Stimulated activated CD4-positive, alpha-beta T cell treated with anti-CD3 and anti-CD28 coated beads, Interleukin-2, amount 100 ng/mL, for 48 hours (primary cell): ENCODE measurements around the gene FBXO34.
A peak's percentile ranks its signal among the peaks of the same experiment; 100 is the strongest.

Experiments used
- DNase-seq, 2 donors: peaks; one replicate each; pipeline ENCODE4 v3.0.0-alpha.2; 2020

FBXO34 gene

DNA sequence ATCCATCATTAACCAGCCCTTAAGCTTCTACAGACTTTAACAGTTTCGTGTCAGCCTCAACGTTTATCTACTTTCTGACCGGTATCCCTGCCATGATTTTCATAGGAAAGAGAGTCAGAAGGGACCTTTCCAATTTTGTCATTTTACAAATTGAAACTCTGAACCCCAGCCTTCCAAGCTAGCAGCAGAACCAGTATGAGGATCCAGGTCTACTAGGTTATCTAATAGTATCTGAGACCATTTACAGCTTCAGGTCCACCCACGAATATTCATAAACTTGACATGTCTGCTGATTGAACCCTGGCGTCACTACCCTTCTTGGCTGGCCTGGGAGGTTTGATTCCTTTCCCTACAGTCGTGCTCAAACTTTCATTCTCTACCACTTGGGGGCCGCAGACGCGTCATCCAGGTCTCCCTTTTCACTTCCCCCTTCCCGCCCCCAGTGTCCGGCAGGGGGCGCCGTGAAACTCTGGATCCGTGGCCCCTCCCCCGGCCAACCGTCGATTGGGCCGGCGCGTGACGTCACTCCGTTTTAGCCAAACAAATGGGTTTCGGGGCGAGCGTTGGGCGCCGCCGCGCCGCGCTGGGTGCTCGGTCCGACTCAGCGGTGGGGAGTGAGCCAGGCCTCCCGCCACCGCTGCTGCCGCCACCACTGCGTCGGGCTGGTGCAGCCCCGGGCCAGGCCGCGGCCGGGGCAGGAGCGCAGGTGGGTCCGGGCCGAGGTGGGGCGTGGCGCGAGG, at the start of gene FBXO34:
Gene FBXO34 (plus strand): TSS at position 590 of the 740 bp plus-strand sequence. CDS start 78,970 bp downstream, outside the sequence.
- peak; percentile 100 for DNase-seq

DNA sequence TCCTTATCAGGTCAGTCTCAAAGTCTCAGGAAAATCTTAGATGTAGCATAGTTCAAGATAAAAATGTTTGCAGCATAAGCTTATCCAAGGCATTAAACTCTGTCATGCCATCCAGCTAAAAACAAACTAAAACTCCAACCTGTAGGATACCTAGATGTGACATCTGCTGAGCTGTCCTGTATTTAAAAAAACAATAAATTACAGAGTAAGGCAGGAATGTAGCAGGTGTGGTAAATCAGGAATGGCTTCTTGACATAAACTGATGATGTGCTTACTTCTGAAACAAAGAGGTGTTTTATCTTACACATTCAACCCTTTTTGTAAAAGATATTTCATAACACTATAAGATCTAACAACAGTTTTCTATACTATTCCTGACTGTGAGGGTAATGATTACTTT, 49.3 kb upstream of the FBXO34 start:
- no peak for DNase-seq

- no peak for DNase-seq
Measured at GRCh38 chr14:55223364-55223763, 47.9 kb upstream of the FBXO34 start.

- no peak for DNase-seq
Measured at GRCh38 chr14:55228261-55228660, 43.0 kb upstream of the FBXO34 start.

DNA sequence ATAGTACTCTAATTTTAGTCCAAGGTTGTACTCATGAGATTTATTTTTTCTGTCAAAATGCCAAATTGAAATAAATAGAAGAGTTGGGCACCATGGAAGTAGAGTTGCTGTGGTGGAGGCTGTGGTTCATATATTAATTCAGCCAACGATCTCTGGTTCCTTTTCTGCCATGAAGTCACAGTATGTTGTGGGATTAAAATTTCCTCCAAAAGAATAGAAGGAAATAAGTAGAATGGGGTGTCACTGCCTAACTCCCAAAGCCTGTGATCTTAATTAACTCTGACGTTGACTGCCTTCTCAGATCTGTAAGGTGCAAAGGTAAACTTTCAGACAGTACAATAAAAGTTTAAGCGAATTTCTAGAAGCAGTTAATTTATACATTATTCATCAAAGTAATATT, 37.6 kb upstream of the FBXO34 start:
- DNase-seq, result no peak

DNA sequence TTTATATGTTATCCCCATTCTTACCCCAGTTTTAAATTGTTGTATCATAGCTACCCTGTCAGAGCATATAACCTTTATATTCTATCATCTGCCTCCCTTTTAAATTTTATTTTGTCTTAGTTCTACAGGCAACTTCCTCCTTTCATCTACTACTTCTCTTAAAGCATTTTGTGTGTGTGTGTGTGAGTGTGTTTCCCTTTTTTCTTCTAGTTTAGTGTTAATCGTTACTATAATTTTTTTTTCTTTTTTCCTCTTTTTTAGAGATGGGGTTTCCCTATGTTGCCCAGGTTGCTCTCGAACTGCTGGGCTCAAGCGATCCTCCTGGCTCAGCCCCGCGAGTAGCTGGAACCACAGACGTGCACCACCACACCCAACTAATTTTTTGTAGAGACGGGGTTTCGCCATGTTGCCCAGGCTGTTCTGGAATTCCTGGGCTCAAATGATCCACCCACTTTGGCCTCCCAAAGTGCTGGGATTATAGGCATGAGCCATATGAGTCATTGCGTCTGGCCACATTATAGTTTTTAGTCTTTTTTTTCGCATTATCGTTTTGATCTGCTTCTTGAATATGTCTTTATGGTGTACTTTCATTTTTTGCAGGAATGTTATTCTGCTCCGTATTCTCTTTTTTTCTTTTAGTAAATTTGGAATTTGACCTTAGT, 33.1 kb upstream of the FBXO34 start:
- DNase-seq, result no peak

- no peak for DNase-seq
Measured at GRCh38 chr14:55239320-55239719, 31.9 kb upstream of the FBXO34 start.

- no peak for DNase-seq
Measured at GRCh38 chr14:55240526-55241178, 30.6 kb upstream of the FBXO34 start.

- DNase-seq, result no peak
Measured at GRCh38 chr14:55241673-55242072, 29.5 kb upstream of the FBXO34 start.

DNA sequence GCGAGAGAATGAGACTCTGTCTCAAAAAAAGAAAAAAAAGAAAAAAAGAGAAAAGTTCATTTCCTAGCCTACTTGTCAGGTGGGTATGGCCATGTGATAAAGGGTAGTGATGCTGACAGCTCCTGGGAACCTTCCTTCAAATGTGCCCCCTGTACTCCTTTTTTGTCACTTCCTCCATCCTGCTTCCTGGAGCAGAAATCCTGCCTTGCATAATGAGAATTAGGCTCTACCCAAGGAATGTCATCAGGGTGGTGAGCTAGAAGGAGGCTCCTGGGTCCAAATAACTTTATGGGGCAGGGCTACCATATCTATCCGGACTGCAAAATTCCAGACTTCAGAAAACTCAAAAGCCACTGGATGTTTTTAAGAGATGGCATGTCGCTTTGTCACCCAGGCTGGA, 27.8 kb upstream of the FBXO34 start:
- DNase-seq, result no peak

- DNase-seq, result no peak
Measured at GRCh38 chr14:55243813-55244212, 27.4 kb upstream of the FBXO34 start.

- peak in 1 of 2 donors; percentile 13 for DNase-seq
Measured at GRCh38 chr14:55245657-55246268, 25.5 kb upstream of the FBXO34 start.

DNA sequence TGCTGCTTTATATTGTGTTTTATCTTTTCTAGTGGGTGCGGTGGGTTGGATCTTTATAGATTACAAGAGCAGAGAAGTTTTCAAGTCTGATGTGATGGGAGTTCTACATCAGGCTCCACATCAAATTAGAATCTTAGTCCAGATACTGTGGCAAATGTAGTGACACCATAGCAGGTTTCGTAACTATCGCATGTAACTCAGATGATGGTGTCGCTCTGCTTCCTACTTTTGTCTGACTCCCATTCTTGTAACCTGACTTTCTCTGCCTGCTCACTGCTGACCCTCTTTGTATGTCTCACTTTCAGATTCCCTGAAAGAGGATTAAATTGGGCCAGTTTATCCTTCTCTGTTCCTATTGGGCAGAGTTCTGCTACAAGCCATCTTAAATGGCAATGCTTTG, 22.8 kb upstream of the FBXO34 start:
- DNase-seq, result no peak

DNA sequence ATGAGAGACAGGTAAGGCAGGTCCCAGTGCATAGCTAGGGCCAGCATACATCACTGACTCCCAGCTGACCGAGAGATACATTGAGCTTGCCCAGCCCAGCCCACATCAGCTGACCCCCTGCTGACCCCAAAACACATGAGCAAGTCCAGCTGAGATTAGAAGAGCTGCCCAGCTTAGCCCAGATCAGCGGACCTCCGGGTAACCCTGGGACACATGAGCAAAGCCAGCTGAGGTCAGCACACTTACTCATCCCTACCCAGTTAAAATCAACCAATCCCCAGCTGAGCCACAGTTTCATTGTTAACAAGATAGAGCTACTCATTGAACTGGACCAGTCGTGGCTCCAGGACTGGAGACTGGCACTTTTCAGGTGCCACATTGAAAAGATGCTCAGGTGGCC, 21.8 kb upstream of the FBXO34 start:
- DNase-seq, result no peak

GRCh38 chr14:55253276-55253675, 17.9 kb upstream of the FBXO34 start:
- DNase-seq, result no peak

DNA sequence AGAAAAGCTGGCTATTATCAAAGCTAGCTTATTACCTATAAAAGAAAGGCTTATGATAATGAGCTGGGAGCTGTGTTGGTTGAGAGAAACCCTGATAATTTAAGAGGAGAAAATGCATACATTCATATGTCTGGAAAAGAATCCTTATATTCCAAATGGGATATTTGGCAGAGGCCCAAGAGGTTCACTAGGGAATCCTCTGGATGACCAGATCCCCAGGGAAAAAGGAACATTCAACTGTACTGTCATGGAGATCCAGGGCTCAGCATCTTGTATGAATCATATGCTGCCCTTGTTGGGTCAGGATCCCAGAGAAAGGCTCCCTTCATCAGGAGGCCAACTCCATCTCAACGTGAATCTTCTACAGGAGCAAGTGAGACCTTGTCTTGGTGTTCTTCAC, 16.6 kb upstream of the FBXO34 start:
- no peak for DNase-seq

- DNase-seq, result no peak
Measured at GRCh38 chr14:55255979-55256378, 15.2 kb upstream of the FBXO34 start.

DNA sequence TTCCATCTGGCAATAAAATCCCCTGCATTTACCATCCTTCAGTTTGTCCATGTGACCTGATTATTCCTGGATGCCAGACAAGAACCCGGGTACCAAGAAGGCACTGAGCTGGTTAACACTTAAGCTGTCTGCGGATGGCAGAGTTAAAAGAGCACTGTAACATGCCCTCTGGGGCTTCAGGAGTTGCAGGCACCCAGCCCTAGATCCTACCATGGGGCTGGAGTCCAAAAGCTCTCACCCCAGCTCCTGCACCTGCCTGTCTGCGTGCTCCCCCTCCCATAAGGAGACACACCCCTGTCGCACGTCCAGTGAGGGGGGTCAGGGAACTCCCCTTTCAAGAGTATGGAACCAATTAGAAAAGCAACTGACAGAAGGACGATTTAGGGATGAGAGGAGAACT, 14.6 kb upstream of the FBXO34 start:
- DNase-seq, result no peak

DNA sequence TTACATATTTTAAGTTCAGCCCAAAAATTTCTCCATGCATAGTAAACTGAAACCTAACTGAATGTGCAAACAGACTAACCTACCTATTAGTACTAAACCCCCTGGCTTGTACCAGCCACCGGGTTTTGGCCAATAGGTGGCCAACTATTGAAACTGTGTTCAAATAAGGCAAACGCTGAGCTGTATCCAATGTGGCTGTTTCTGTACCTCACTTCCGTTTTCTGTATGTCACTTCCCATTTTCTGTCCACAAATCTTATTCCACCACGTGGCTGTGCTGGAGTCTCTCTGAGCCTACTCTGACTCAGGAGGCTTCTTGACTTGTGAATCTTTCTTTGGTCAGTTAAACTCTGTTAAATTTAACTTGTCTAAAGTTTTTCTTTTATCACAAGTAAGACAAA, 6.0 kb upstream of the FBXO34 start:
- no peak for DNase-seq

- DNase-seq, result no peak
Measured at GRCh38 chr14:55267820-55268219, 3.4 kb upstream of the FBXO34 start.

DNA sequence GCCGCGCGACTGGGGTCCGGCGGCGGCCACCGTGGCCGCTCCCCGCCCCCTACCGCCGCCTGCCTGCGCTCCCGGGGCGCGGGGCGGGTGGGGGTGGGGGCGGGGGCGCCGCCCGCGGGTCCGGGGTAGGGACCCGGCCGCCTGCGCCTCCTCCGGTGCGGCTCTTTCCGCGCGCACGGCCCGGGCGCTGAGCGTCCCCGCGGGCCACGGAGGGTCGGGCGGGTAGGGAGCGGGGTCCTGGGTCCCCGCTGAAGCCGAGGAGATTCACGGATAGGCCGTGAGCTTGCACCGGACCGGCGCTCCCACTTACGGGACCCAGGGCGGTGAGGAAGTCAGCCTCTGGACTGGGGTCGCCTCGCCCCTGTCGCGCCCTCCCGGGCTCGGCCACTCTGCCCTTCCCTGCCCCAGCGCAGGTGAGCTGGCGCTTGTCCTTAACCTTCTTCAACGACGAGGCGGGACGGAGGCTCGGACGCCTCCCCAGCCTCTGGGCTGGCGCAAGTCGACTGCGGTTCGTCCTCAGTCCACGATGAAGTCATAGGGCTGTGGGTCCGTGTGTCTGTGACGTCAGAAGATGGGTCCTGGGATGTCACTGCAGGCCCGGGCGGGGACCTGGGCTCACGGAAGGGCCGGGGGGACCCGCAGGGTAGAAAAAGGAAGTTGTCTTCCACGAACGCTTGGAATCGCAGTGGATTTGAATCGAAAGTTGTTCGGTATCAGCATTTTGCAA, 514 bp downstream of the FBXO34 start:
- DNase-seq, result peak; percentile 36 to 42

DNA sequence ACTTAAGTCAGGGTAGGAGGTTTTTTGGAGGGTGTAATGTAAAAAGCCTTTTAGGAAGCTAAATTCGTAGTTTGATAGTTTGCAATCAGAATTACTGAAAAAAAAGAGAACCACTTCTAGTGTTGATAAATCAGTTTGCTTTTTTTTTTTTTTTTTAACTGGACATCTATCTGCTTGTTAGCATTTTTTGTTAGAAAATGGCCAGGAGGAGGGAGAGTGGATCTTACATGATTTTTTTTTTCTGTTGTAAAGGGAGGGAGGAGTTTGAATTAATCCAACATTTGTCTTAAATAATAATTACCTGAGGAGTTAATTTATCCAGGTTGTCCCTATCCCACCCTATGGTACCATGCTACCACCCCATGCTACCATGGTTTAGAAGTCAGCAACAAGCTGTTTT, 1.2 kb downstream of the FBXO34 start:
- no peak for DNase-seq

DNA sequence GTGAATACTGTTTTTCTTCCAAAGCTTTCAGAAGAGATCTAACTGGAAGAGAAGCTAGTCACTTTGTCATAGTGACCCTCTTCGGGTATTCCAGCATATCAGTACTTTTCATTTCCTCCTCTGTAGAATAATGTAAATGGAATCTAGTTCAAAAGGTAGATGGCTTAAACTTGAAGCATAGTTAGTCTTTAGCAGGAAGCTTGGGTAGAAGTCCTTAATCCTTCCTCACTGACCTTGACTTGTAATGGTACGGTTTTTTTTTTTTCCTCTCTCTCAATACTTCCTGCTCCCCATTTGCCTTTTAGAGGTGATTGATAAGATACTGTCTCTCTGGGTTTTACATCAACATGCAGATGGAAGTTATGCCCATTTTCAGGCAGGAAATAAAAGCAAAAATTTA, 1.7 kb downstream of the FBXO34 start:
- no peak for DNase-seq
